K562 (cell line): Measurements from ENCODE around the gene CNKSR3. TPM values are rescaled to one million over a fixed set of nuclear protein-coding genes. Genes with fewer than 3 reads are reported as not detected.

Source experiments
- ATAC-seq: fragments of 200-7000 bp; cut with Tn5 transposase; 3 replicates; pipeline ENCODE4 v1.9.1; 2020; ENCODE audit warnings: moderate library complexity
- BruUV-seq: library from RNA; stranded (reverse); fragments of 400-500 nt; replicated peaks from 2 replicates; lab custom pipeline; 2021; lab: Mats Ljungman, UMichigan
- CTCF ChIA-PET: fragments of 300-600 bp; formaldehyde crosslinking; extraction: SDS; loops from one replicate; lab custom pipeline; 2021; ENCODE audit warnings: low intra/inter-chr PET ratio; lab: Yijun Ruan, JAX
- POLR2A ChIA-PET: fragments of 300-600, 350-650 bp; sonication (Branson Sonifier 250); formaldehyde crosslinking; extraction: SDS; loops from one replicate; lab custom pipeline; 2021; ENCODE audit warnings: antibody characterized with exemption, inconsistent platforms; lab: Yijun Ruan, JAX
- DNase-seq, 4 experiments: peaks; one replicate each; pipeline versions ENCODE4 v3.0.0 to v3.0.0-alpha.2; 2011 to 2018; ENCODE audit warnings: low spot score in 3 of 4, mixed read lengths in 3 of 4; ENCODE audit errors: extremely low read depth in 1 of 4
- FAIRE-seq: peaks from 2 replicates; lab custom pipeline; 2011; peaks lifted over from hg19 to GRCh38; lab: Jason Lieb, UNC
- H2AFZ ChIP-seq: 2 replicates; pipeline ENCODE4 v1.6.0; 2011; ENCODE audit warnings: low read depth, low read length, control low read depth, inconsistent platforms
- H3K27ac ChIP-seq: fragments of 200-600 bp; 3 replicates; pipeline ENCODE4 v1.8.0; 2011; ENCODE audit warnings: low read depth, mild to moderate bottlenecking, control low read depth, inconsistent platforms, low read length, moderate library complexity, mixed read lengths; ENCODE audit errors: extremely low read depth
- H3K27me3 ChIP-seq, 2 experiments: fragments of 300-600 bp in 1 of 2; 2 replicates in 1 of 2; 3 replicates in 1 of 2; pipeline versions ENCODE4 v1.6.0 to v1.8.0; 2011; ENCODE audit warnings: inconsistent platforms in 2 of 2, low read length in 2 of 2, mild to moderate bottlenecking in 1 of 2, mixed read lengths in 1 of 2, moderate library complexity in 1 of 2; ENCODE audit not compliant: control insufficient read depth in 2 of 2, insufficient read depth in 2 of 2
- H3K36me3 ChIP-seq: fragments of 300-600 bp; 3 replicates; pipeline ENCODE4 v1.8.0; 2011; ENCODE audit warnings: mild to moderate bottlenecking, low read length, inconsistent platforms; ENCODE audit not compliant: control insufficient read depth, insufficient read depth
- H3K4me1 ChIP-seq, 2 experiments: fragments of 200-600 bp in 1 of 2; replicated peaks in 1 of 2; 2 replicates in 1 of 2; 3 replicates in 1 of 2; pipeline versions ENCODE4 v1.5.1 to v1.8.0; 2011; ENCODE audit warnings: inconsistent platforms in 2 of 2, low read length in 2 of 2, mild to moderate bottlenecking in 1 of 2, mixed read lengths in 1 of 2, moderate library complexity in 1 of 2; ENCODE audit not compliant: control insufficient read depth in 2 of 2, insufficient read depth in 2 of 2
- H3K4me2 ChIP-seq: 2 replicates; pipeline ENCODE4 v1.6.1; 2011; ENCODE audit warnings: low read length, control low read depth, inconsistent platforms, mixed read lengths; ENCODE audit not compliant: insufficient read depth
- H3K4me3 ChIP-seq: fragments of 200-600 bp; sonication (generic), shearing (Covaris generic); 2 replicates; pipeline ENCODE4 v1.5.1; 2016; ENCODE audit warnings: control low read depth, inconsistent platforms
- H3K79me2 ChIP-seq: fragments of 200-600 bp; 3 replicates; pipeline ENCODE4 v1.8.0; 2011; ENCODE audit warnings: low read length, inconsistent platforms; ENCODE audit not compliant: control insufficient read depth, insufficient read depth
- H3K9ac ChIP-seq, 2 experiments: 2 replicates each; pipeline versions ENCODE4 v1.6.0 to v1.6.1; 2011; ENCODE audit warnings: low read depth in 2 of 2, low read length in 2 of 2, control low read depth in 1 of 2, inconsistent platforms in 1 of 2, mild to moderate bottlenecking in 1 of 2, mixed read lengths in 1 of 2; ENCODE audit not compliant: insufficient read depth in 1 of 2
- H3K9me1 ChIP-seq: one replicate; pipeline ENCODE4 v1.6.0; 2011; ENCODE audit warnings: inconsistent platforms, mild to moderate bottlenecking, low read length, moderate library complexity; ENCODE audit not compliant: control insufficient read depth, insufficient read depth
- H3K9me3 ChIP-seq: replicated peaks from 2 replicates; pipeline ENCODE4 v1.5.1; 2011; ENCODE audit warnings: low read depth, low read length, inconsistent platforms; ENCODE audit not compliant: control insufficient read depth, insufficient read depth
- H4K20me1 ChIP-seq: replicated peaks from 2 replicates; pipeline ENCODE4 v1.6.1; 2011; ENCODE audit warnings: low read length, inconsistent platforms, mixed read lengths; ENCODE audit not compliant: control insufficient read depth, insufficient read depth
- ATF3 ChIP-seq, 2 experiments: fragments of 450-650 bp in 1 of 2; sonication (generic) in 1 of 2; formaldehyde crosslinking in 1 of 2; IDR thresholded peaks in 1 of 2; conservative IDR thresholded peaks in 1 of 2; 2 replicates each; pipeline versions ENCODE4 v1.6.1 to v1.8.1; 2016 to 2023; ENCODE audit warnings: mild to moderate bottlenecking in 2 of 2, moderate library complexity in 2 of 2, inconsistent platforms in 1 of 2, missing genetic modification reagents in 1 of 2
- CEBPG ChIP-seq, 3 experiments: fragments of 200-800 bp in 1 of 3; sonication (Bioruptor generic) in 1 of 3; sonication (generic) in 1 of 3; formaldehyde crosslinking in 1 of 3; IDR thresholded peaks in 2 of 3; conservative IDR thresholded peaks in 1 of 3; 2 replicates each; pipeline versions ENCODE4 v1.6.1 to v1.8.0; 2016 to 2022; ENCODE audit warnings: missing compliant biosample characterization in 2 of 3, missing genetic modification characterization in 2 of 3, mild to moderate bottlenecking in 1 of 3, missing genetic modification reagents in 1 of 3
- JUND ChIP-seq, 2 experiments: IDR thresholded peaks; 2 replicates in 1 of 2; 3 replicates in 1 of 2; pipeline ENCODE4 v1.6.1; 2011; ENCODE audit warnings: borderline replicate concordance in 2 of 2, low read depth in 2 of 2, low read length in 2 of 2, improper control_type of control experiment in 1 of 2, missing biosample characterization in 1 of 2, missing genetic modification characterization in 1 of 2, missing genetic modification reagents in 1 of 2
- MAFF ChIP-seq: IDR thresholded peaks from 2 replicates; pipeline ENCODE4 v1.6.1; 2012; ENCODE audit warnings: low read length, improper control_type of control experiment
- MAFG ChIP-seq: fragments of 450-650 bp; conservative IDR thresholded peaks from 2 replicates; pipeline ENCODE4 v1.6.1; 2016; ENCODE audit warnings: missing genetic modification characterization, missing compliant biosample characterization
- MAFK ChIP-seq: IDR thresholded peaks from 2 replicates; pipeline ENCODE4 v1.6.1; 2011; ENCODE audit warnings: low read length, improper control_type of control experiment
- NFE2 ChIP-seq: IDR thresholded peaks from 2 replicates; pipeline ENCODE4 v1.6.1; 2014; ENCODE audit warnings: antibody characterized with exemption, low read depth
- WGBS: fragments of 100-300 bp; shearing (Covaris generic); methylation state at CpG from one replicate; pipeline ENCODE4 v1.1.6; 2016; ENCODE audit warnings: low coverage, mixed read lengths; ENCODE audit not compliant: insufficient coverage; ENCODE audit errors: missing lambda C conversion rate; 5-methylcytosine and 5-hydroxymethylcytosine counted together
- in situ Hi-C: fragments of 300-500 bp; cut with MboI; formaldehyde crosslinking; loops from 4 replicates; pipeline ENCODE4 v1.15.0; 2018; ENCODE audit warnings: inconsistent platforms, mixed read lengths
- intact Hi-C: fragments of 100-400 bp; cut with micrococcal nuclease; formaldehyde crosslinking; loops from 2 replicates; pipeline ENCODE4 v1.14.2; 2022
- polyA plus RNA-seq, 8 experiments: library from polyadenylated mRNA; depleted of rRNA in 4 of 8; stranded (reverse) in 5 of 8; unstranded in 3 of 8; fragments of >200 nt; fragmentation: Nextera tagmentation in 2 of 8; fragmentation: Illumina TruSeq in 1 of 8; extraction: Ambion mirVana in 2 of 8; extraction: Trizol in 1 of 8; gene quantifications; 2 replicates each; pipeline versions ENCODE4 v1.2.1 to v1.2.3, GENCODE V29; 2011 to 2014; ENCODE audit warnings: inconsistent platforms in 1 of 8, missing spikeins in 1 of 8
- total RNA-seq, 7 experiments: library from RNA; depleted of rRNA in 6 of 7; stranded (reverse); fragments of >200 nt in 6 of 7; fragmentation: Illumina TruSeq in 2 of 7; extraction: Trizol in 2 of 7; gene quantifications; 2 replicates each; pipeline versions ENCODE4 v1.2.1 to v1.2.3, GENCODE V29; 2011 to 2021; ENCODE audit warnings: low replicate concordance in 1 of 7
- TF ChIP-seq, protein P1 (sequence below): fragments of 250-450 bp; sonication (Bioruptor Pico); IDR thresholded peaks from 2 replicates; pipeline ENCODE4 v1.5.0; 2021

Gene CNKSR3
- total and polyA plus RNA-seq, 9 of the 15 experiments (the other 6 are each of a cell fraction or from before 2014, with no cell fraction given), result 4.5 to 29.6 (median 9.5) TPM

DNA sequence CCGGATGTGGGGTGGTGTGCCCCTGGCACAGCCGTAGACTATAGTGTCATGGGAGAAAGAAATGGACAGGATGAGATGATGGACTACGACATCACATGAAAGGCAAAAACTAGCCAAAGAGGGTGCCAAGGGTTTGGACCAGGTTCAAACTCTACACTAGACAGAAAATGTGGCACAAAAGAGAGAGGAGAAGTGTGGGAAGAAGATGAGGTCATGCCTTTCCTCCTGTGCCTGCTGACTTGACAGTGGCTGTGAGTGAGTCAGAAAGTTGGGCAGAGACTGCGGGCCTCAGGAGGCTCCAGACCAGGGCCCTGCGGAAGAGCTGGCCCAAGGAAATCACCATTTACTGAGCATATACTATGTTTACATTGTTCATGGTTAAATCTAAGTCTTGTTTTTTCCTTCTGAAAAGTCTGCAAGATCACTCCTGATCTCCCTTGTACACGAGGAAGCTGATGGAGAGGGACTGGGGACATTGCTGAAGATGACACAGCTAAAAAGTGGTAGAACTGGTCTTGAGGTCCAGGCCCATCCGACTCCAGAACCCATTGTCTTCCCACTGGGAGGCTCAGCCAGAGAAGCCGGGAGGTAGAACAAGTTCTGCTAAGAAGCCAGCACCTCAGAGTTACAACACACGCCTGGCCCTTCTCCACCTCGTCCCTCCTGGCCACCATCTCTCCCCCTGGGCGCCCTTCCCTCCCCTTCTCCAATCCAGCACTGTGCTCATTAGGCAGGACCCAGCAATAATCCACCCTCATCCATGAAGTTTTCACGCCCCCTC is 35.6 kb downstream of the CNKSR3 start:
- ATAC-seq, result no peak
- DNase-seq, result no peak
- H3K27ac ChIP-seq, result no peak overlapping the region
- H3K27me3 ChIP-seq, result no peaks in the 10 kb centered on the region
- H3K9me3 ChIP-seq, result peaks cover 6% of the 10 kb centered on the region
- no TSS peak for BruUV-seq
- no peak overlapping the region for H2AFZ ChIP-seq
- no peaks in the 10 kb centered on the region for H4K20me1 ChIP-seq
- H3K36me3 ChIP-seq, result peaks cover 5% of the 10 kb centered on the region; the same call in 1 of the 3 replicates
- no peak overlapping the region for H3K4me3 ChIP-seq
- FAIRE-seq, result no peak
- peaks cover 5 to 7% of the 10 kb centered on the region in 2 experiments; a peak in 3 of 5 replicates for H3K4me1 ChIP-seq
- H3K79me2 ChIP-seq, result peaks cover 72% of the 10 kb centered on the region
- H3K9ac ChIP-seq, result peak overlapping the region in 1 of 2 experiments; percentile 21; a peak in 1 of 4 replicates
- intact Hi-C loops, result no loop called here
- ChIA-PET CTCF (no interaction called here), POLR2A (no interaction called here)
- no peak overlapping the region for H3K4me2 ChIP-seq
- peaks cover 3% of the 10 kb centered on the region for H3K9me1 ChIP-seq
- 81% methylated on average over 12 of the region's 12 CpGs for WGBS
- in situ Hi-C loops, result no loop called here
- TF ChIP-seq ATF3 (IDR thresholded peaks at IDR 0.05), result peak; percentile 65
- no peak for TF ChIP-seq ATF3 (CRISPR knock-in tag; conservative IDR thresholded peaks at IDR 0.05)
- no peak for TF ChIP-seq CEBPG (CRISPR knock-in tag; IDR thresholded peaks at IDR 0.05)
- no peak for TF ChIP-seq CEBPG (tag; conservative IDR thresholded peaks at IDR 0.05 in 1 of 2, IDR thresholded peaks at IDR 0.05 in 1 of 2)
- TF ChIP-seq MAFK, result 0 out of 2 replicates have a peak, but pooled peaks have one; percentile 9
- TF ChIP-seq MAFF, result peak; percentile 13; the same call in 1 of the 2 replicates
- no peak for TF ChIP-seq JUND (IDR thresholded peaks at IDR 0.05; ENCODE audit: borderline replicate concordance, low read depth, low read length)
- peak; percentile 18; the same call in 1 of the 3 replicates for TF ChIP-seq JUND (tag; IDR thresholded peaks at IDR 0.05; ENCODE audit: borderline replicate concordance, low read depth, low read length)
- peak; percentile 46 for TF ChIP-seq NFE2
- TF ChIP-seq, protein P1, sequence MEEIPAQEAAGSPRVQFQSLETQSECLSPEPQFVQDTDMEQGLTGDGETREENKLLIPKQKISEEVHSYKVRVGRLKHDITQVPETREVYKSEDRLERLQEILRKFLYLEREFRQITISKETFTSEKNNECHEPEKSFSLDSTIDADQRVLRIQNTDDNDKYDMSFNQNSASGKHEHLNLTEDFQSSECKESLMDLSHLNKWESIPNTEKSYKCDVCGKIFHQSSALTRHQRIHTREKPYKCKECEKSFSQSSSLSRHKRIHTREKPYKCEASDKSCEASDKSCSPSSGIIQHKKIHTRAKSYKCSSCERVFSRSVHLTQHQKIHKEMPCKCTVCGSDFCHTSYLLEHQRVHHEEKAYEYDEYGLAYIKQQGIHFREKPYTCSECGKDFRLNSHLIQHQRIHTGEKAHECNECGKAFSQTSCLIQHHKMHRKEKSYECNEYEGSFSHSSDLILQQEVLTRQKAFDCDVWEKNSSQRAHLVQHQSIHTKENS (CRISPR knock-in tag), result no peak
- 0 out of 2 replicates have a peak, but pooled peaks have one; percentile 9 for TF ChIP-seq MAFG (tag)
- TF ChIP-seq, all 486 proteins: peak for 6
